Fibroblast of upper back skin (primary cell): Measurements from ENCODE around the gene ACER1.
"Not testable (repeated sequence)": the region's sequence is repeated elsewhere in the genome, so short reads cannot be mapped to it uniquely, and the experiment has no call there.

Experiments
- DNase-seq: peaks from one replicate; pipeline ENCODE4 v3.0.0-alpha.2; 2013

ACER1 gene

GRCh38 chr19:6355321-6356040 is 22.1 kb upstream of the ACER1 start:
- DNase-seq, result not testable (repeated sequence)

- DNase-seq, result no peak
These were observed 20.8 kb upstream of the ACER1 start for GRCh38 chr19:6354098-6354674.

- no peak for DNase-seq
These were observed 19.2 kb upstream of the ACER1 start for GRCh38 chr19:6352381-6353165.

GRCh38 chr19:6350688-6351087 is 17.3 kb upstream of the ACER1 start:
- DNase-seq, result no peak

GRCh38 chr19:6349271-6349670 is 15.9 kb upstream of the ACER1 start:
- not testable (repeated sequence) for DNase-seq

GRCh38 chr19:6343462-6343861 is 10.1 kb upstream of the ACER1 start:
- DNase-seq, result no peak

GRCh38 chr19:6340493-6341201 is 7.2 kb upstream of the ACER1 start:
- no peak for DNase-seq

- DNase-seq, result no peak
These were observed 1.3 kb upstream of the ACER1 start for GRCh38 chr19:6334490-6335285.

- no peak for DNase-seq
These were observed 6.6 kb downstream of the ACER1 start for GRCh38 chr19:6326815-6327214.

- DNase-seq, result no peak
These were observed 7.8 kb downstream of the ACER1 start for GRCh38 chr19:6325614-6326013.

- DNase-seq, result no peak
These were observed 8.7 kb downstream of the ACER1 start for GRCh38 chr19:6324757-6325156.

GRCh38 chr19:6322284-6322683 is 11.1 kb downstream of the ACER1 start:
- DNase-seq, result no peak

- no peak for DNase-seq
These were observed 14.0 kb downstream of the ACER1 start for GRCh38 chr19:6319376-6319775.

GRCh38 chr19:6318772-6319171 is 14.6 kb downstream of the ACER1 start:
- no peak for DNase-seq

- DNase-seq, result not testable (repeated sequence)
These were observed 17.8 kb downstream of the ACER1 start for GRCh38 chr19:6315646-6316045.

- no peak for DNase-seq
These were observed 19.9 kb downstream of the ACER1 start for GRCh38 chr19:6313398-6313969.

- DNase-seq, result no peak
These were observed 21.4 kb downstream of the ACER1 start for GRCh38 chr19:6312018-6312417.

GRCh38 chr19:6298413-6298812 is 35.0 kb downstream of the ACER1 start:
- no peak for DNase-seq

GRCh38 chr19:6297202-6297601 is 36.2 kb downstream of the ACER1 start:
- DNase-seq, result no peak

- no peak for DNase-seq
These were observed 41.4 kb downstream of the ACER1 start for GRCh38 chr19:6292006-6292405.

- DNase-seq, result no peak
These were observed 44.7 kb downstream of the ACER1 start for GRCh38 chr19:6288737-6289136.

GRCh38 chr19:6287269-6287885 is 46.0 kb downstream of the ACER1 start:
- no peak for DNase-seq
